Measurements from ENCODE around the gene CAMK2D.

The CAMK2D gene

GRCh38 chr4:113537628-113538027 is 223.9 kb downstream of the CAMK2D start:
- in situ Hi-C loops (cut with MboI; ENCODE audit: low sequenced_read_pairs) = no loop called here

- in situ Hi-C loops (cut with MboI; ENCODE audit: low sequenced_read_pairs) = no loop called here
Measured at GRCh38 chr4:113537203-113537602, 224.3 kb downstream of the CAMK2D start.

GRCh38 chr4:113534711-113535110 is 226.8 kb downstream of the CAMK2D start:
- in situ Hi-C loops (cut with MboI; ENCODE audit: low sequenced_read_pairs) = no loop called here

- in situ Hi-C loops (cut with MboI; ENCODE audit: low sequenced_read_pairs) = no loop called here
Measured at GRCh38 chr4:113531572-113531971, 230.0 kb downstream of the CAMK2D start.

GRCh38 chr4:113528395-113528794 is 233.1 kb downstream of the CAMK2D start:
- in situ Hi-C loops (cut with MboI; ENCODE audit: low sequenced_read_pairs) = no loop called here

- in situ Hi-C loops (cut with MboI; ENCODE audit: low sequenced_read_pairs) = no loop called here
Measured at GRCh38 chr4:113525521-113525920, 236.0 kb downstream of the CAMK2D start.

GRCh38 chr4:113524505-113525186 is 236.9 kb downstream of the CAMK2D start:
- in situ Hi-C loops (cut with MboI; ENCODE audit: low sequenced_read_pairs) = no loop called here

GRCh38 chr4:113524096-113524495 is 237.4 kb downstream of the CAMK2D start:
- in situ Hi-C loops (cut with MboI; ENCODE audit: low sequenced_read_pairs) = no loop called here

GRCh38 chr4:113522433-113522832 is 239.1 kb downstream of the CAMK2D start:
- in situ Hi-C loops (cut with MboI; ENCODE audit: low sequenced_read_pairs) = no loop called here

GRCh38 chr4:113513382-113513781 is 248.2 kb downstream of the CAMK2D start:
- in situ Hi-C loops (cut with MboI; ENCODE audit: low sequenced_read_pairs) = no loop called here

- in situ Hi-C loops (cut with MboI; ENCODE audit: low sequenced_read_pairs) = no loop called here
Measured at GRCh38 chr4:113512880-113513279, 248.7 kb downstream of the CAMK2D start.

GRCh38 chr4:113511944-113512343 is 249.6 kb downstream of the CAMK2D start:
- in situ Hi-C loops (cut with MboI; ENCODE audit: low sequenced_read_pairs) = no loop called here

- in situ Hi-C loops (cut with MboI; ENCODE audit: low sequenced_read_pairs) = no loop called here
Measured at GRCh38 chr4:113509851-113510250, 251.7 kb downstream of the CAMK2D start.

GRCh38 chr4:113505044-113505443 is 256.5 kb downstream of the CAMK2D start:
- in situ Hi-C loops (cut with MboI; ENCODE audit: low sequenced_read_pairs) = no loop called here

- in situ Hi-C loops (cut with MboI; ENCODE audit: low sequenced_read_pairs) = no loop called here
Measured at GRCh38 chr4:113504422-113504821, 257.1 kb downstream of the CAMK2D start.

GRCh38 chr4:113503691-113504090 is 257.8 kb downstream of the CAMK2D start:
- in situ Hi-C loops (cut with MboI; ENCODE audit: low sequenced_read_pairs) = no loop called here

- in situ Hi-C loops (cut with MboI; ENCODE audit: low sequenced_read_pairs) = no loop called here
Measured at GRCh38 chr4:113502906-113503305, 258.6 kb downstream of the CAMK2D start.

- in situ Hi-C loops (cut with MboI; ENCODE audit: low sequenced_read_pairs) = no loop called here
Measured at GRCh38 chr4:113502476-113502875, 259.1 kb downstream of the CAMK2D start.

- in situ Hi-C loops (cut with MboI; ENCODE audit: low sequenced_read_pairs) = no loop called here
Measured at GRCh38 chr4:113500424-113500823, 261.1 kb downstream of the CAMK2D start.

- in situ Hi-C loops (cut with MboI; ENCODE audit: low sequenced_read_pairs) = no loop called here
Measured at GRCh38 chr4:113499696-113500095, 261.8 kb downstream of the CAMK2D start.

- in situ Hi-C loops (cut with MboI; ENCODE audit: low sequenced_read_pairs) = no loop called here
Measured at GRCh38 chr4:113499166-113499565, 262.4 kb downstream of the CAMK2D start.

- in situ Hi-C loops (cut with MboI; ENCODE audit: low sequenced_read_pairs) = no loop called here
Measured at GRCh38 chr4:113497154-113497884, 264.2 kb downstream of the CAMK2D start.
